Subcutaneous adipose tissue (tissue), 4 donors: ENCODE results near the gene AP4S1. TPM values are rescaled to one million over a fixed set of nuclear protein-coding genes. Genes with fewer than 3 reads are reported as not detected.

ENCODE experiments used
- CTCF ChIP-seq: fragments of 450-650 bp; IDR thresholded peaks from one replicate; pipeline ENCODE4 v1.5.1; 2016; ENCODE audit warnings: low read depth, mild to moderate bottlenecking, control low read depth, antibody characterized with exemption, moderate library complexity
- total RNA-seq, 4 donors: library from RNA; depleted of rRNA; stranded (reverse); fragments of >200 nt; gene quantifications; one replicate each; pipeline ENCODE4 v1.1.0, GENCODE V29; 2016

The AP4S1 gene
- total RNA-seq = 1 to 10 TPM; 3.9 to 10.0 (median 7.0) TPM

- TF ChIP-seq CTCF = no peak
These were observed at the start of gene AP4S1 for GRCh38 chr14:31025367-31026076. TSS of gene AP4S1 (plus strand) at chr14:31025649. CDS start at chr14:31066197, 40,548 bp downstream.

- TF ChIP-seq CTCF = no peak
These were observed 47.7 kb upstream of the AP4S1 start for GRCh38 chr14:30977752-30978151.

- no peak for TF ChIP-seq CTCF
These were observed 44.5 kb upstream of the AP4S1 start for GRCh38 chr14:30980980-30981379.

GRCh38 chr14:30982533-30982932 lies 42.9 kb upstream of the AP4S1 start:
- TF ChIP-seq CTCF = no peak

- TF ChIP-seq CTCF = no peak
These were observed 41.6 kb upstream of the AP4S1 start for GRCh38 chr14:30983858-30984257.

- TF ChIP-seq CTCF = no peak
These were observed 39.7 kb upstream of the AP4S1 start for GRCh38 chr14:30985796-30986195.

- no peak for TF ChIP-seq CTCF
These were observed 36.9 kb upstream of the AP4S1 start for GRCh38 chr14:30988509-30988908.
